BLaER1 treated with 17β-estradiol and CSF1 and Interleukin-3, amounts not matched to agents 10 nM and 100 nM (cell line): ENCODE measurements around the gene PHF1.

Source experiments
- H3K27ac ChIP-seq, 11 experiments: shearing (Covaris generic); formaldehyde crosslinking; 2 replicates each; pipeline ENCODE4 v1.8.1; 2022
- H3K27me3 ChIP-seq, 11 experiments: shearing (Covaris generic); formaldehyde crosslinking; 2 replicates each; pipeline ENCODE4 v1.8.1; 2022
- H3K36me3 ChIP-seq, 11 experiments: shearing (Covaris generic); formaldehyde crosslinking; 2 replicates each; pipeline ENCODE4 v1.8.1; 2022
- H3K4me1 ChIP-seq, 10 experiments: shearing (Covaris generic); formaldehyde crosslinking; 2 replicates each; pipeline ENCODE4 v1.8.1; 2022
- H3K4me2 ChIP-seq, 11 experiments: shearing (Covaris generic); formaldehyde crosslinking; 2 replicates each; pipeline ENCODE4 v1.8.1; 2022
- H3K4me3 ChIP-seq, 10 experiments: shearing (Covaris generic); formaldehyde crosslinking; 2 replicates each; pipeline ENCODE4 v1.8.1; 2022
- H3K9ac ChIP-seq, 11 experiments: shearing (Covaris generic); formaldehyde crosslinking; 2 replicates each; pipeline ENCODE4 v1.8.1; 2022
- H3K9me3 ChIP-seq, 11 experiments: shearing (Covaris generic); formaldehyde crosslinking; replicated peaks in 1 of 11; 2 replicates each; pipeline ENCODE4 v1.8.1; 2022
- H4K20me1 ChIP-seq, 11 experiments: shearing (Covaris generic); formaldehyde crosslinking; 2 replicates each; pipeline ENCODE4 v1.8.1; 2022
- Cebpa-rat ChIP-seq, 11 experiments: shearing (Covaris generic); IDR thresholded peaks; 2 replicates each; pipeline ENCODE4 v1.8.1; 2022

The PHF1 gene

GRCh38 chr6:33430334-33430733 lies 19.5 kb downstream of the PHF1 start:
- peak overlapping the region in 5 of 11 experiments; percentile 16 to 64 (median 28); a peak in 7 of 22 replicates for H3K27ac ChIP-seq
- H3K9me3 ChIP-seq = no peaks in the 10 kb centered on the region
- H3K27me3 ChIP-seq = no peaks in the 10 kb centered on the region
- peak overlapping the region in 5 of 10 experiments; percentile 4 to 63 (median 58); a peak in 6 of 20 replicates for H3K4me3 ChIP-seq
- H3K4me2 ChIP-seq = peak overlapping the region; percentile 83 to 100 (median 98)
- H3K4me1 ChIP-seq = peaks cover 72 to 83% (median 78%) of the 10 kb centered on the region in 10 experiments
- peak overlapping the region in 5 of 11 experiments; percentile 1 to 82 (median 71); a peak in 8 of 22 replicates for H3K9ac ChIP-seq
- TF ChIP-seq Cebpa-rat (IDR thresholded peaks at IDR 0.05) = no peak
- H3K36me3 ChIP-seq = peaks cover 3 to 12% (median 9%) of the 10 kb centered on the region in 11 experiments; a peak in 21 of 22 replicates
- H4K20me1 ChIP-seq = peaks cover 0 to 14% (median 0%) of the 10 kb centered on the region in 11 experiments; a peak in 4 of 22 replicates

GRCh38 chr6:33430991-33431879 lies 20.4 kb downstream of the PHF1 start:
- H3K27ac ChIP-seq = peak overlapping the region; percentile 23 to 80 (median 69); a peak in 21 of 22 replicates
- peak overlapping the region; percentile 83 to 100 (median 98) for H3K4me2 ChIP-seq
- H3K4me3 ChIP-seq = peak overlapping the region; percentile 32 to 71 (median 60)
- H4K20me1 ChIP-seq = peaks cover 0 to 14% (median 0%) of the 10 kb centered on the region in 11 experiments; a peak in 4 of 22 replicates
- no peak for TF ChIP-seq Cebpa-rat (IDR thresholded peaks at IDR 0.05)
- H3K27me3 ChIP-seq = no peaks in the 10 kb centered on the region
- peak overlapping the region; percentile 52 to 76 (median 71); a peak in 21 of 22 replicates for H3K9ac ChIP-seq
- H3K36me3 ChIP-seq = peaks cover 11 to 20% (median 18%) of the 10 kb centered on the region in 11 experiments
- H3K4me1 ChIP-seq = peaks cover 71 to 86% (median 79%) of the 10 kb centered on the region in 10 experiments
- no peaks in the 10 kb centered on the region for H3K9me3 ChIP-seq

DNA sequence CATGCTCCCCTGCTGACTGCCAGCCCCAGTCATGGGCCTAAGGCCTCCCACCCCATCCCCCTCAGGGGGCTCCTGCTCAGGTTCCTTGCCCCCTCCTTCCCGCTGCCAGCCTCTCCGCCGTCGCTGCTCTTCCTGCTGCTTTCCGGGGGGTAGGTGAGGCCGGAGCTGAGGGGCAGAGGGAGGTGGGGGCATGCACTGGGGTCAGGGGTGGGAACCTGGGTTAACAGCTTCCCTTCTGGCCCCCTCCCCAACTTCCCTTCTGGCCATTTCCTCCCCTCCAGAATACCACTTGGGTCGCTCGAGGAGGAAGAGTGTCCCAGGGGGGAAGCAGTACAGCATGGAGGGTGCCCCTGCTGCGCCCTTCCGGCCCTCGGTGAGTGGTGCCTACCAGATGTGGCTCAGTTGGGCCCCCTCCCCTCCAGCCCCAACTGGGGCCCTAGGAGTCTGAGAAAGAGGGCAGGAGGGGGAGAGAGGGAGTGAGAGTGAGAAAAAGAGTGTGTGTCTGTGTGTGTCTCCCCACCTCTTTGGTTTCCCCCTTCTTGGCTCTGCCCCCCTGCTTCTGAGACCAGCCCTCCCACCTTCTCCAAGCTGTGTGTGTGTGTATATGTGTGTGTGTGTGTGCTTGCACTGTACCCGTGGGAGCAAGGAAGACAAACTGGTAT lies 21.2 kb downstream of the PHF1 start:
- H3K36me3 ChIP-seq = peaks cover 18 to 28% (median 25%) of the 10 kb centered on the region in 11 experiments
- peaks cover 67 to 80% (median 77%) of the 10 kb centered on the region in 10 experiments for H3K4me1 ChIP-seq
- no peak for TF ChIP-seq Cebpa-rat (IDR thresholded peaks at IDR 0.05)
- H3K9me3 ChIP-seq = no peaks in the 10 kb centered on the region
- peak overlapping the region; percentile 23 to 80 (median 69); a peak in 21 of 22 replicates for H3K27ac ChIP-seq
- peak overlapping the region; percentile 52 to 76 (median 71); a peak in 21 of 22 replicates for H3K9ac ChIP-seq
- H3K4me2 ChIP-seq = peak overlapping the region; percentile 83 to 100 (median 98)
- peak overlapping the region; percentile 32 to 71 (median 60) for H3K4me3 ChIP-seq
- no peaks in the 10 kb centered on the region for H3K27me3 ChIP-seq
- peaks cover 0 to 14% (median 0%) of the 10 kb centered on the region in 11 experiments; a peak in 4 of 22 replicates for H4K20me1 ChIP-seq

- Histone ChIP-seq H3K27ac (peak overlapping the region in 10 of 11 experiments; percentile 23 to 80 (median 71); a peak in 15 of 22 replicates), H4K20me1 (peaks cover 0 to 14% (median 0%) of the 10 kb centered on the region in 11 experiments; a peak in 4 of 22 replicates), H3K4me1 (peaks cover 61 to 75% (median 72%) of the 10 kb centered on the region in 10 experiments), H3K9me3 (no peaks in the 10 kb centered on the region), H3K27me3 (no peaks in the 10 kb centered on the region), H3K36me3 (peaks cover 24 to 34% (median 31%) of the 10 kb centered on the region in 11 experiments), H3K4me2 (peak overlapping the region; percentile 83 to 100 (median 98)), H3K9ac (peak overlapping the region in 10 of 11 experiments; percentile 52 to 76 (median 71); a peak in 18 of 22 replicates), H3K4me3 (peak overlapping the region in 9 of 10 experiments; percentile 44 to 71 (median 61); a peak in 17 of 20 replicates)
- TF ChIP-seq Cebpa-rat (IDR thresholded peaks at IDR 0.05) = no peak
These were observed 21.7 kb downstream of the PHF1 start for GRCh38 chr6:33432546-33432945.

- H3K4me1 ChIP-seq = peaks cover 61 to 74% (median 72%) of the 10 kb centered on the region in 10 experiments
- peaks cover 27 to 38% (median 34%) of the 10 kb centered on the region in 11 experiments for H3K36me3 ChIP-seq
- peak overlapping the region in 5 of 11 experiments; percentile 23 to 76 (median 48); a peak in 7 of 22 replicates for H3K9ac ChIP-seq
- H3K27ac ChIP-seq = peak overlapping the region in 3 of 11 experiments; percentile 7 to 80 (median 74); a peak in 6 of 22 replicates
- H3K4me3 ChIP-seq = peak overlapping the region in 8 of 10 experiments; percentile 29 to 63 (median 56); a peak in 14 of 20 replicates
- H3K4me2 ChIP-seq = peak overlapping the region; percentile 83 to 100 (median 98)
- no peaks in the 10 kb centered on the region for H3K9me3 ChIP-seq
- H4K20me1 ChIP-seq = peaks cover 0 to 14% (median 0%) of the 10 kb centered on the region in 11 experiments; a peak in 4 of 22 replicates
- no peak for TF ChIP-seq Cebpa-rat (IDR thresholded peaks at IDR 0.05)
- no peaks in the 10 kb centered on the region for H3K27me3 ChIP-seq
These were observed 22.3 kb downstream of the PHF1 start for GRCh38 chr6:33433001-33433543.

- Histone ChIP-seq H4K20me1 (peaks cover 0 to 14% (median 0%) of the 10 kb centered on the region in 11 experiments; a peak in 4 of 22 replicates), H3K9me3 (no peaks in the 10 kb centered on the region), H3K27me3 (no peaks in the 10 kb centered on the region), H3K4me3 (peak overlapping the region in 5 of 10 experiments; percentile 29 to 63 (median 47); a peak in 8 of 20 replicates), H3K4me2 (peak overlapping the region; percentile 83 to 100 (median 98)), H3K9ac (peak overlapping the region in 3 of 11 experiments; percentile 33 to 76 (median 48); a peak in 3 of 22 replicates), H3K4me1 (peaks cover 55 to 68% (median 66%) of the 10 kb centered on the region in 10 experiments), H3K36me3 (peaks cover 33 to 44% (median 40%) of the 10 kb centered on the region in 11 experiments), H3K27ac (no peak overlapping the region; a peak in 1 of 22 replicates)
- TF ChIP-seq Cebpa-rat (IDR thresholded peaks at IDR 0.05) = no peak
These were observed 22.9 kb downstream of the PHF1 start for GRCh38 chr6:33433544-33434191.

DNA sequence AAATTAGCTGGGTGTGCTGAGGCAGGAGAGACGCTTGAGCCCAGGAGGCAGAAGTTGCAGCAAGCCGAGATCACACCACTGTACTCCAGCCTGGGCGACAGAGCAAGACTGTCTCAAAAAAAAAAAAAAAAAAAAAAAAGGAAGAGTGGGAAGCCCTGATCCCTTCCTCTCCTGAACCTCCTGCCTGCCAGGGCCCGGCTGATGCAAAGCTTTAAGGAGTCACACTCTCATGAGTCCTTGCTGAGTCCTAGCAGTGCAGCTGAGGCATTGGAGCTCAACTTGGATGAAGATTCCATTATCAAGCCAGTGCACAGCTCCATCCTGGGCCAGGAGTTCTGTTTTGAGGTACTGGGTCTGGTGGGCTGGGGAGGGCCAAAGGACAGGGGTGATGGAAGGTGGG lies 24.1 kb downstream of the PHF1 start:
- 0 out of 22 replicates have a peak overlapping the region, but pooled peaks of 1 of the 11 experiments have one; percentile 24 for H3K9ac ChIP-seq
- H3K9me3 ChIP-seq = no peaks in the 10 kb centered on the region
- H3K4me2 ChIP-seq = peak overlapping the region in 6 of 11 experiments; percentile 25 to 66 (median 52); a peak in 5 of 22 replicates
- H3K36me3 ChIP-seq = peaks cover 42 to 56% (median 49%) of the 10 kb centered on the region in 11 experiments
- H3K27ac ChIP-seq = no peak overlapping the region
- H3K4me1 ChIP-seq = peaks cover 42 to 55% (median 53%) of the 10 kb centered on the region in 10 experiments
- peaks cover 0 to 9% (median 0%) of the 10 kb centered on the region in 11 experiments; a peak in 2 of 22 replicates for H4K20me1 ChIP-seq
- no peaks in the 10 kb centered on the region for H3K27me3 ChIP-seq
- no peak for TF ChIP-seq Cebpa-rat (IDR thresholded peaks at IDR 0.05)
- H3K4me3 ChIP-seq = no peak overlapping the region
